Non-pigmented ciliary epithelial cell (primary cell): ENCODE measurements around the gene SLC47A2.
"Not testable (repeated sequence)": the region's sequence is repeated elsewhere in the genome, so short reads cannot be mapped to it uniquely, and the experiment has no call there.

ENCODE experiments used
- DNase-seq: peaks from one replicate; pipeline ENCODE4 v3.0.0-alpha.2; 2010; ENCODE audit warnings: low read depth

Gene SLC47A2

DNA sequence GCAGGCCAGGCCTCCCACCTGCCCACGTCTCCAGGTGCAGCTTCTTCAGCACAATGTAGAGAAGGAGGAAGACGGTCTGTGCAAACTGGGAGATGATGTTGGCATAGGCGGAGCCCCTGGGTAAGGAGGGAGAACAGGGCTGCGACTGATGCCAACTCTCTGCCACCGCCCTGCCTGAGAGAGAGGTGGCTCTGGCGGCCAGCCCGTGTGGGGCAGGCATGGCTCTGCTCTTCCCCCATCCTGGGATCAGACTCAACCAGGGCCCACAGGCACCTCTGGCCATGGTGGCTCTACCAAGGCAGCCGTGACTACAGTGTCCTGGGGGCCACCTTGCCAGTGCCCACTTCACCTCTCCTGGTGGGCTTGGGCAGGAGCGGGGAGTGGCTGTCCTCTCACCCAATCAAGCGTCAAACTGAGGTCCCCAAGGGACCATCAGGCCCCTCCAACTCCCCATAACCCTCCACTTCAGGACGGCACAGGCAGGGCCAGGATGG is 8.6 kb downstream of the SLC47A2 start:
- DNase-seq: no peak

DNA sequence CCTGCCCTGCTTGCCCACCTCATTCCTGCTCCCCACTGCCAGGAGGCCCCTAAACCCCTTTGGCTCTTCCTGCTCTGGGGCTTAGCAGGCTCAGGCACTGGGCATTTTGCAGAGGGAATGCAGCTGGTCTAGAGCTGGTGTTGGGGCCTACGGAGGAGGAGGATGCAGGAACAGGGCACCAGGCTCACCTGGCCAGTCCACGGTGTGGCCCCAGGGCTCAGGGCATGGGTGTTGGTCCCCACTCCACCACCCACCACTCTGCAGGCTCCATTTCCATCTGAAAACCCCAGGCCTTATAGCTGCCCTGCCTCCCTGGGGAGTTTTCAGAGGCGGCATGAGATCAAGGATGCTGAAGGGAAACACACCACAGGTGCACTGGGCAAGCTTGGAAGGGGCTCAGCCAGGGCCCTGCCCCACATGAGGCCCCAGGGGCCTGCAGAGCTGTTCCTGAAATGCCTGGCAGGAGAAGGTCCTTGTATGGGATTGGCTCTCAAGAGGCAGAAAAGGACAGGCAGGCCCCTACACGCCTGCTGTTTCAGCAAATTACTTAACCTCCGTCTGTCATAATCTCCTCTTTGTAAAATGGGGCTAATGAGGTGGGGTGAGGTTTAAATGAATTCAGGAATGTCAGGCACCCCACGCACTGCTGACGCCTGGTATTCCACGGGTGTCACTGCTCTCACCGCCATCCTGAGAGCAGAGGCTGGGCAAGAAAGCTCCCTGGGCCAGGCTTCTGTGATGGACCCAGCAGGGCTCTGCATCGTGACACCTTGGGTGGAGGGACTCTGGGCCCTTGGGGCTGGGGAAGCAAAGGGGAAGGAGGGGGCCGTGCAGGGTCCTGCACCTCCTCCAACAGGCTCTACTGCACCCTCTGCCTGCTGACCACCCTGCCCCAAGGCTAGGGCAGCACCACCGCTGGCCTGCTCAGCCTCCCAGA is 9.3 kb downstream of the SLC47A2 start:
- DNase-seq: no peak

- DNase-seq: no peak
Observed at GRCh38 chr17:19705771-19706770, 10.3 kb downstream of the SLC47A2 start.

- DNase-seq: no peak
Observed at GRCh38 chr17:19705201-19705600, 11.2 kb downstream of the SLC47A2 start.

DNA sequence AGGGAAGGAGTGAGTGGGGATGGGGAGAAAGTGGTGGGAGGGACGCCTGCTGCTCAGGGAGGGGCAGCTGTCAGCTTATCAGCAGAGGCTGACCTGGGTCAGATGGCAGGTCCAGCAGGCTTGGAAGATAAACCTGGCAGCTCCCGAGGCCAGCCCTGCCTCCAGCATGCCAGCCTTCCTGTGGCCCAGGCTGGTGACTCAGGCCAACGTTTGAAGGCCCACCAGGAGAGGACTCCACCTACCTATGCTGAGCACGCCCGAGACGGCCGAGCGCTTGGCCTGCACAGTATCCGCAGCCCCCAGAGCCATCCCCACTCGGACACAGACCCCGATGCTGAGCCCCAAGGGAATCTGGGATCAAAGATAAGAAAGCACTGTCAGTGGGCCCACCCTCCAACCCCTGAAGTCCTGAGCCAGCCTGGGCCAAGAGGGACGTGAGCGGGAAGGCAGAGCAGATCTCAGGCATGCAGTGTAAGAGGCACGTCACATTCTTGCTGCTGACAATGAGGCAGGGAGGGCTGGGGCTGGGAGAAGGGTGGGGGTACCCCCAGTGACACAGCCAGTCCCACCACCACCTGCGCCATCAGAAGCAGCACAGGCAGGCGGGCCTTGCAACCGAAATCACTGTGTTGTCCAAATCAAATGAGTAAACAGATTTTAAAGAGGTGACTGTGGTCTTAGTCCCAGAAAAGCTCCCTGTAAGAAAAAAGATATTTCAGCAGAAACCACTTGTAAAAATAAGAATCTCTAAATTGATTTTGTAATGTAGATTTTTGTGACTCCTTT is 12.4 kb downstream of the SLC47A2 start:
- DNase-seq: no peak

DNA sequence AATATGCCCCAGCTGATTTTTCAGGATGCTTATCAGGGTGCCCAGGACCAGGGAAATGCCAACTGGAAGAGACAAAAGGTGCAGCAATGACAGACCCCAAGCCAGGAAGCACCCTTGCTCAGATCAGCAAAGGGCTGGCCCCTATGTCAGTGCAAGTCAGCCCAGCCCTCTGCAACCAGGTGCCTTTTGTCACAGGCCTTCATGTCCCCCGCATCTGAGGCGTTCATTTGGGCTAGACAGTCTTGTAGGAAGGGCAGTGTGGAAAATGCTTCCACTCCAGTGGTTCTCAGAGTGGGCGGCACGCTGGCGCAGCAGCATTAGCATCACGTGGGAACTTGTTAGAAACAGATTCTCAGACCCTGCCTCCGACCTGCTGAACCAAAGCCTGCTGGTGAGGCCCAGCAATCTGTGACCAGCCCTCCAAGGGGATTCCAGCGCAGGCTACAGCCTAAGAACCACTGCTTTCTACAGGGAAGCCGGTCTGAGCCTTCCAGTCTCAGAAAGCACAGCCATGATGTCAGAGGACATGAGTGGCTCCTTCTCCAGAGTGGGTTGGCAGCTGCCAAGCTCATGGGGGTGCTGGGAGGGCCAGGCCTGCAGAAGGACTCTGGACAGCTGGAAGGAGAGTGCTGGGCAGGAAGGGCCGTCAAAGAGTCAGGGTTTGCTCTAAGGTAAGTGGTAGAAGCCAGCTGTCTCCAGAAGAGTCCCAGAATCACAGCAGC is 13.1 kb downstream of the SLC47A2 start:
- no peak for DNase-seq

GRCh38 chr17:19702217-19702641 is 14.2 kb downstream of the SLC47A2 start:
- DNase-seq: no peak

DNA sequence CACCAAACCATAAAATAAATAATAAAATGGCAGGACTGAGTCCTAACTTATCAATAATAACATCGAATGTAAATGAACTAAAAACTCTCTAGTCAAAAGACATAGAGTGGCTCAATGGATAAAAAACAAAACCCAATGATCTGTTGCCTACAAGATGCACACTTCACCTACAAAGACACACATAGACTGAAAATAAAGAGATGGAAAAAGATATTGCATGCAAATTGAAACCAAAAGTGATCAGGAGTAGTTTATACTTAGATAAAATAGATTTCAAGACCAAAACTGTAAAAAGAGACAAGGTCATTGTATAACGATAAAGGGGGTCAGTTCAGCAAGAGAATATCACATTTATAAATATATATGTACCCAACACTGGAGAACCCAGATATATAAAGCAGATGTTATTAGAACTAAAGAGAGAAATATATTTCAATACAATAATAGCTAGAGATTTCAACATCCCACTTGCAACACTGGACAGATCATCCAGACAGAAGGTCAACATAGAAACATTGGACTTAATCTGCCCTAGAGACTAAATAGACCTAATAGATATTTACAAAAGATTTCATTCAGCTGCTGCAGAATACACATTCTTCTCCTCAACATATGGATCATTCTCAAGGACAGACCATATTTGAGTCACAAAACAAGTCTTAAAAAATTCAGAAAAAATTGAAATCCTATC is 29.8 kb downstream of the SLC47A2 start:
- no peak for DNase-seq

DNA sequence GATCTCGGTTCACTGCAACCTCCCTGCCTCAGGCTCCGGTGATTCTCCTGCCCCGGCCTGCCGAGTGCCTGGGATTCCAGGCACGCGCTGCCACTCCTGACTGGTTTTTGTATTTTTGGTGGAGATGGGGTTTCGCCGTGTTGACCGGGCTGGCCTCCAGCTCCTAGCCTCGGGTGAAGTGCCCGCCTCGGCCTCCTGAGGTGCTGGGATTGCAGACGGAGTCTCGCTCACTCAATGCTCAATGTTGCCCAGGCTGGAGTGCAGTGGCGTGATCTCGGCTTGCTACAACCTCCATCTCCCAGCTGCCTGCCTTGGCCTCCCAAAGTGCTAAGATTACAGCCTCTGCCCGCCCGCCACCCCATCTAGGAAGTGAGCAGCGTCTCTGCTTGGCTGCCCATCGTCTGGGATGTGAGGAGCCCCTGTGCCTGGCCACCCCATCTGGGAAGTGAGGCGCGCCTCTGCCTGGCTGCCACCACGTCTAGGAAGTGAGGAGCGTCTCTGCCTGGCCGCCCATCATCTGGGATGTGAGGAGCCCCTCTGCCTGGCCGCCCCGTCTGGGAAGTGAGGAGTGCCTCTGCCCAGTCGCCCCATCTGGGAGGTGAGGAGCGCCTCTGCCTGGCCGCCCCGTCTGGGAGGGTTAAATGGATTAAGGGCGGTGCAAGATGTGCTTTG is 31.3 kb downstream of the SLC47A2 start:
- DNase-seq: not testable (repeated sequence)

GRCh38 chr17:19683117-19683516 is 33.3 kb downstream of the SLC47A2 start:
- no peak for DNase-seq

- no peak for DNase-seq
Observed at GRCh38 chr17:19678581-19679453, 37.6 kb downstream of the SLC47A2 start.

DNA sequence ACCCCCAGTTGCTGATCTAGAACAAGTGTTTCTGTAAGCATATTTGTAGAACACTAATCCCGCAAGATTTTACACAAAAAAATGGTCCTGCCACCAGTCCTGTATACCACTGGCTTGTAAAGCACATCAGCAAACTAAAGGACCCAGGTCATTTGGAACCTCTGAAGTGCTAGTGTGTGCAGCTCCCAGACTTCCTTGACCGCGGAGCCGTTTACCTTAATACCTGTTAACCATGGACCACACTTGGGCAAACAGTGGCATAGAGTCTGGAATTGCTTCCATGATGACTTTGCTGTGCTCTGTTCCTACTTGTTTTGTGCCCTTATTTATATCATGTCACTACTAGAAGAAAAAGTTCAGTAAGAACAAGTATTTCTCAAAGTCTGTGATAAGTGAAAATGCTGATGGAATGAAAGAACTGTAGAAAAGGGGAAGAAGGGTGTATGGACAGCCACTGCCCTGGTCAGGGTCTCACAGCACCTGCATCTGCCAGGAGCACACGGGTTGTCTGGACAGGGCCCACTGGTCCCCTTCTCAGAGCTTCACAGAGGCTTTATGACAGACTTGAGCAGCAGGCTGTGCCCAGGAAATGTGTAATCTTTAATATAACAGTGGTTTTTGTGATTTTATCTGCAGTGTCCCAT is 38.5 kb downstream of the SLC47A2 start:
- DNase-seq: no peak

DNA sequence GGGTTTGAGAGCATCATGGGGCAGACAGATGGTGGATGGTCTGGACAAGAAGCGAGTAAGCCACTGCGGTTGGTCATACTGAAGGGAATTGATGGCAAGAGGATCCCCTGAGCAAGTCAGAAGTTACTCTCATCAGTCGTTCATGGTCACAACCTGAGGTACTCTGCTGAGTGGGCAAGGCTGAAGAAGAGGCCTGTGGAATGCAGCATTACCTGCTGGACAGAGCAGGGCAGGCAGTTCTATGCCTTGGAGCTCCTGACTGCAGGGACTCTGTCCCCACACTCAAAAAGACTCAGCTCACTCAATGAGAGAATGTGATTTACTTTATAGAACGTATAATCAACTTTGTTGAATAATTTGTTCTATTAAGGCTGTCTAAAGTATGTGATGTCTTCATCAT is 39.5 kb downstream of the SLC47A2 start:
- DNase-seq: no peak

DNA sequence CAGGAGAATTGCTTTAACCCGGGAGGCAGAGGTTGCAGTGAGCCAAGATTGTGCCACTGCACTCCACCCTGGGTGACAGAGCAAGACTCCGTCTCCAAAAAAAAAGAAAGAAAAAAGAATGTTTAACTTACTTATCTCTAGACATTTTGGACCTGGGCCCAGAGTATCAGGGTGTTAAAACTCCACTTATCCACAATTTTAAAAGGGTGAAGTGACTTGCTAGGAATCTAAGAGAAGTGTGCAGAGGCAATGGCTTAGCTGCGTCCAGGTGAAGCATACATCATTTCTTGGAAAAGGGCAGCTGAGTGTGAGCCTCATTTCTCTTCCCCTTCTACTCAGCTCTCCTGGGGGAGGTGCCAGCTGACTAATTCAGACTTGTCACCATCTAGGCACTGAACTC is 42.8 kb downstream of the SLC47A2 start:
- no peak for DNase-seq

GRCh38 chr17:19672009-19672750 is 44.2 kb downstream of the SLC47A2 start:
- no peak for DNase-seq

- no peak for DNase-seq
Observed at GRCh38 chr17:19671433-19671832, 45.0 kb downstream of the SLC47A2 start.

DNA sequence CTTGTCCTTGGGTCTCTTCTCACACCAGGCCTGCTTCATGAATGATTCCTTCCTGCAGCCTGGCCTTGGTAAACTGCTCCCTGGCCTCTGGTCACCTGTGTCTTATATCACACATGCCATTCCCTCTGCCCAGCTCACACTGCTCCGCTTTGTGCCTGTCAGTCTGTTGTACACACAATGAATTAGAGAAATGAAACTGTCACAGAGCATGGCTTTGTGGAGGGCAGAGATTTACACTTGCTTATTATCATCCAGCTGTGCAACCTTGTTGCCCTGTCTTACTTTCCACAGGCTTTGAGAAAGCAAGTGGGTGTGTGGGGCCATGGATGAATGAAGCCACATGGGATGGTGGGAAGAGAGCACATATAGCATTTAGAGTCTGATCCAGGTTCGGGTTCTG is 45.5 kb downstream of the SLC47A2 start:
- no peak for DNase-seq

DNA sequence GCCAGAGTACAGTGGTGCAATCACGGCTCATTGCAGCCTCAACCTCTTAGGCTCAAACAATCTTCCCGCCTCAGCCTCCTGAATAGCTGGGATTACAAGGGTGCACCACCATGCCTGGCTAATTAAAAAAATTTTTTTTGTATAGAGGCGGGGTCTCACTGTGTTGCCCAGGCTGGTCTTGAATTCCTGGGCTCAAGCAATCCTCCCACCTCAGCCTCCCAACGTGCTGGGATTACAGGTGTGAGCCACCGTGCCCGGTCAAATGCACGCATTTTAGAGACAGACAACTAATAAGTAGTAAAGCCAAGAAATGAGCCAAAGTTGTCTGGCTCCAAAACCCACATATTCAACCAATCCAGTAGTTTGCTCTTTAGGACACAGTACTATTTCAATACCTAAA is 46.7 kb downstream of the SLC47A2 start:
- not testable (repeated sequence) for DNase-seq
